ENCODE data around the gene TGFBR1. TPM values are rescaled to one million over a fixed set of nuclear protein-coding genes. Genes with fewer than 3 reads are reported as not detected.

The TGFBR1 gene
- polyA plus RNA-seq, 1 donor from 2014 or later: 78.0 TPM

DNA sequence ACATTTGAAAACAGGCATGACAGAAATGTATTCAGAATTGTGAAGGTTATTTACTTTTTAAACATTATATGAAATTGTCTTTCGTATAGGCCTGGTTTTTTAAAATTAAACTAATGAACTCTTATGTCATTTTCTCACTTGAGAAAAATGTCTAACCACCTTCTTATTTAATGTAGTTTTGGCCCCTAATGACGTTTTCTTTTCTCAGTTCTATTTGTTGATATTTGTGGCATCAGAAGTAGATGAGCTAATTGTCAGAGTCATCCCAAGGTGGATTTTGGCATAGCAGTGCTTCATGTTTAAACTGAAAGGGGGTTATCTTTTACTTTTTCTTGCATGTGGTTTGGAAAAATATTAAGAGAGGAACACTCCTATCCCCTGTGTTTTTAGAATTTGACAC is 28.2 kb downstream of the TGFBR1 start:
- TF ChIP-seq, protein P1, sequence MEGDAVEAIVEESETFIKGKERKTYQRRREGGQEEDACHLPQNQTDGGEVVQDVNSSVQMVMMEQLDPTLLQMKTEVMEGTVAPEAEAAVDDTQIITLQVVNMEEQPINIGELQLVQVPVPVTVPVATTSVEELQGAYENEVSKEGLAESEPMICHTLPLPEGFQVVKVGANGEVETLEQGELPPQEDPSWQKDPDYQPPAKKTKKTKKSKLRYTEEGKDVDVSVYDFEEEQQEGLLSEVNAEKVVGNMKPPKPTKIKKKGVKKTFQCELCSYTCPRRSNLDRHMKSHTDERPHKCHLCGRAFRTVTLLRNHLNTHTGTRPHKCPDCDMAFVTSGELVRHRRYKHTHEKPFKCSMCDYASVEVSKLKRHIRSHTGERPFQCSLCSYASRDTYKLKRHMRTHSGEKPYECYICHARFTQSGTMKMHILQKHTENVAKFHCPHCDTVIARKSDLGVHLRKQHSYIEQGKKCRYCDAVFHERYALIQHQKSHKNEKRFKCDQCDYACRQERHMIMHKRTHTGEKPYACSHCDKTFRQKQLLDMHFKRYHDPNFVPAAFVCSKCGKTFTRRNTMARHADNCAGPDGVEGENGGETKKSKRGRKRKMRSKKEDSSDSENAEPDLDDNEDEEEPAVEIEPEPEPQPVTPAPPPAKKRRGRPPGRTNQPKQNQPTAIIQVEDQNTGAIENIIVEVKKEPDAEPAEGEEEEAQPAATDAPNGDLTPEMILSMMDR (IDR thresholded peaks at IDR 0.05; ENCODE audit: poor library complexity, severe bottlenecking): no peak
- TF ChIP-seq EZH2 (IDR thresholded peaks at IDR 0.05; ENCODE audit: borderline replicate concordance, insufficient read depth, low read length, poor library complexity, severe bottlenecking): no peak
- no peak for TF ChIP-seq POLR2AphosphoS5 (IDR thresholded peaks at IDR 0.05)
- no peak for TF ChIP-seq MXI1 (conservative IDR thresholded peaks at IDR 0.05; ENCODE audit: poor library complexity, severe bottlenecking)
- TF ChIP-seq EP300 (conservative IDR thresholded peaks at IDR 0.05; ENCODE audit: poor library complexity, severe bottlenecking): no peak
- TF ChIP-seq TAF1 (IDR thresholded peaks at IDR 0.05; ENCODE audit: low read depth): no peak
- TF ChIP-seq RAD21 (conservative IDR thresholded peaks at IDR 0.05): no peak
- TF ChIP-seq, protein P2, sequence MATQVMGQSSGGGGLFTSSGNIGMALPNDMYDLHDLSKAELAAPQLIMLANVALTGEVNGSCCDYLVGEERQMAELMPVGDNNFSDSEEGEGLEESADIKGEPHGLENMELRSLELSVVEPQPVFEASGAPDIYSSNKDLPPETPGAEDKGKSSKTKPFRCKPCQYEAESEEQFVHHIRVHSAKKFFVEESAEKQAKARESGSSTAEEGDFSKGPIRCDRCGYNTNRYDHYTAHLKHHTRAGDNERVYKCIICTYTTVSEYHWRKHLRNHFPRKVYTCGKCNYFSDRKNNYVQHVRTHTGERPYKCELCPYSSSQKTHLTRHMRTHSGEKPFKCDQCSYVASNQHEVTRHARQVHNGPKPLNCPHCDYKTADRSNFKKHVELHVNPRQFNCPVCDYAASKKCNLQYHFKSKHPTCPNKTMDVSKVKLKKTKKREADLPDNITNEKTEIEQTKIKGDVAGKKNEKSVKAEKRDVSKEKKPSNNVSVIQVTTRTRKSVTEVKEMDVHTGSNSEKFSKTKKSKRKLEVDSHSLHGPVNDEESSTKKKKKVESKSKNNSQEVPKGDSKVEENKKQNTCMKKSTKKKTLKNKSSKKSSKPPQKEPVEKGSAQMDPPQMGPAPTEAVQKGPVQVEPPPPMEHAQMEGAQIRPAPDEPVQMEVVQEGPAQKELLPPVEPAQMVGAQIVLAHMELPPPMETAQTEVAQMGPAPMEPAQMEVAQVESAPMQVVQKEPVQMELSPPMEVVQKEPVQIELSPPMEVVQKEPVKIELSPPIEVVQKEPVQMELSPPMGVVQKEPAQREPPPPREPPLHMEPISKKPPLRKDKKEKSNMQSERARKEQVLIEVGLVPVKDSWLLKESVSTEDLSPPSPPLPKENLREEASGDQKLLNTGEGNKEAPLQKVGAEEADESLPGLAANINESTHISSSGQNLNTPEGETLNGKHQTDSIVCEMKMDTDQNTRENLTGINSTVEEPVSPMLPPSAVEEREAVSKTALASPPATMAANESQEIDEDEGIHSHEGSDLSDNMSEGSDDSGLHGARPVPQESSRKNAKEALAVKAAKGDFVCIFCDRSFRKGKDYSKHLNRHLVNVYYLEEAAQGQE (IDR thresholded peaks at IDR 0.05; ENCODE audit: borderline replicate concordance): no peak
- no peak for TF ChIP-seq SMC3 (conservative IDR thresholded peaks at IDR 0.05; ENCODE audit: poor library complexity)
- Histone ChIP-seq H2AFZ (ENCODE audit: low read depth, low read length) (no peak overlapping the region), H3K4me2 (ENCODE audit: low read length) (no peak overlapping the region), H3K9ac (ENCODE audit: low read length) (no peak overlapping the region), H3F3A (ENCODE audit: insufficient read depth, low read length, poor library complexity, severe bottlenecking) (no peaks in the 10 kb centered on the region), H3K36me3 (ENCODE audit: insufficient read depth, low read length) (no peaks in the 10 kb centered on the region), H3K4me3 (ENCODE audit: low read length) (no peak overlapping the region), H3K79me2 (replicated peaks; ENCODE audit: insufficient read depth, low read length) (peaks cover 38% of the 10 kb centered on the region), H4K20me1 (ENCODE audit: insufficient read depth) (no peaks in the 10 kb centered on the region), H3K27me3 (ENCODE audit: insufficient read depth, low read depth, low read length) (no peaks in the 10 kb centered on the region), H3K9me2 (ENCODE audit: insufficient read depth, low read length) (no peaks in the 10 kb centered on the region), H3K9me3 (ENCODE audit: low read length) (no peaks in the 10 kb centered on the region), H3K27ac (ENCODE audit: low read length) (no peak overlapping the region)

DNA sequence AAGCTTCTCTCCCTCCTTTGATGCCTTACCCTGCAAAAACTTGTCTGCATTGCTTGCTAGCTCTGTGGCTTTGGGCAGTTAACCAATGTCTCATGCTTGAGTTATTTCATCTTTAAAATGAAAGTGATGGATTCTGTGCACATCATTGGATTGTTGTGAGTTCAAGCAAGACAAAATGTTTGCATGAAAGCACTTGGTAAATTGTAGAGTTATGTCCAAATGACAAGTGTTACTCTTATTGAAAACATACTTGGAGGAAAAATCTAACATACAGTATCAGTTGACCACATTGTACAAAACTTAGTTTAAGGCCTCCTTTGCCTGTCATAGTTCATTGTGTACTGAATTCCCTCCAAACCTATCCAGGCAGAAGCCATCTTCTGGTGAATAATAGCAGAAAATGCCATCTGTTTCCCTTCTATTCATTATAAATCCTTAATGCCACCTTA is 30.0 kb downstream of the TGFBR1 start:
- no peak overlapping the region for H3K4me3 ChIP-seq (ENCODE audit: low read length)
- no peaks in the 10 kb centered on the region for H4K20me1 ChIP-seq (ENCODE audit: insufficient read depth)
- H3K79me2 ChIP-seq (replicated peaks; ENCODE audit: insufficient read depth, low read length): peaks cover 24% of the 10 kb centered on the region
- H3F3A ChIP-seq (ENCODE audit: insufficient read depth, low read length, poor library complexity, severe bottlenecking): no peaks in the 10 kb centered on the region
- peaks cover 4% of the 10 kb centered on the region for H3K36me3 ChIP-seq (ENCODE audit: insufficient read depth, low read length)
- H3K4me2 ChIP-seq (ENCODE audit: low read length): no peak overlapping the region
- no peak overlapping the region for H2AFZ ChIP-seq (ENCODE audit: low read depth, low read length)
- no peaks in the 10 kb centered on the region for H3K27me3 ChIP-seq (ENCODE audit: insufficient read depth, low read depth, low read length)
- no peaks in the 10 kb centered on the region for H3K9me3 ChIP-seq (ENCODE audit: low read length)
- no peak for TF ChIP-seq EP300 (conservative IDR thresholded peaks at IDR 0.05; ENCODE audit: poor library complexity, severe bottlenecking)
- no peak for TF ChIP-seq TAF1 (IDR thresholded peaks at IDR 0.05; ENCODE audit: low read depth)
- no peak for TF ChIP-seq MXI1 (conservative IDR thresholded peaks at IDR 0.05; ENCODE audit: poor library complexity, severe bottlenecking)
- TF ChIP-seq, protein P2 (IDR thresholded peaks at IDR 0.05; ENCODE audit: borderline replicate concordance): no peak
- TF ChIP-seq RAD21 (conservative IDR thresholded peaks at IDR 0.05): no peak
- TF ChIP-seq EZH2 (IDR thresholded peaks at IDR 0.05; ENCODE audit: borderline replicate concordance, insufficient read depth, low read length, poor library complexity, severe bottlenecking): no peak
- no peak for TF ChIP-seq POLR2AphosphoS5 (IDR thresholded peaks at IDR 0.05)
- TF ChIP-seq, protein P1 (IDR thresholded peaks at IDR 0.05; ENCODE audit: poor library complexity, severe bottlenecking): no peak
- TF ChIP-seq SMC3 (conservative IDR thresholded peaks at IDR 0.05; ENCODE audit: poor library complexity): no peak
- no peak overlapping the region for H3K27ac ChIP-seq (ENCODE audit: low read length)
- H3K9me2 ChIP-seq (ENCODE audit: insufficient read depth, low read length): no peaks in the 10 kb centered on the region
- H3K9ac ChIP-seq (ENCODE audit: low read length): no peak overlapping the region

Measured in neural cell (in vitro differentiated cells).